Colon (tissue), 2 donors: Measurements from ENCODE around the gene HCN1.

Source experiments
- FAIRE-seq: peaks from 2 replicates; lab custom pipeline; 2012; peaks lifted over from hg19 to GRCh38; lab: Jason Lieb, UNC
- donor health status: control.
- donor health status: control.

Gene HCN1

DNA sequence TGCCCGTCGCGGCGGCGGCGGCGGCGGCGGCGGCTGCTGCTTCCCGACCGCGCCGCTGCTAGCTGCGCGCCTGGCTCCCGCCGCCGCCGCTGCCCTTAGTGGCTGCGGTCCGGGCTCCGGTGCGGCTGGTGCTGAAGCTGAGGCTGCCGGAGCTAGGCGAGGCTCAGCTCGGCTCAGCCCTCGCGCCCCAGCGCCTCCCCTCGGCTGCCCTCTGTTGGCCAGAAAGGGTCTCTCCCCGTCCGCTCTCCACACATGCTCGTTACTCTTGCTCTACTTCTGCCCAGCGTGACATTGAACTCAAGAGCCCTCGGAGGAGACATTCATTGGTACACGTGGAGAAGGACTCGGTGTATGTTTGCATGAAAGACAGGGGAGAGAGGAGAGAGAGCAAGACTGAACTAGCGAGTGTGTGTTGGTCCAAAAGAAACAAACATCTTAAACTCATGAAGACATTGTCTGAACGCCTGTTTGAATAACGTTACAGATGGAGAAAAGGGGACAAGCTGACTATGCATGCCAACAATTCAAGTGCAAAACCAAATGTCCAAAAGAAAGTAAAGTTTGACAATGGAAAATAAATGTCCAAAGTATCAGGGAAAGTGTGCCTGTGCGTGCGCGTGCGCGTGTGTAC lies at the start of gene HCN1:
HCN1 (minus strand) TSS at position 175 of the 631 bp plus-strand sequence.
- FAIRE-seq: no peak

DNA sequence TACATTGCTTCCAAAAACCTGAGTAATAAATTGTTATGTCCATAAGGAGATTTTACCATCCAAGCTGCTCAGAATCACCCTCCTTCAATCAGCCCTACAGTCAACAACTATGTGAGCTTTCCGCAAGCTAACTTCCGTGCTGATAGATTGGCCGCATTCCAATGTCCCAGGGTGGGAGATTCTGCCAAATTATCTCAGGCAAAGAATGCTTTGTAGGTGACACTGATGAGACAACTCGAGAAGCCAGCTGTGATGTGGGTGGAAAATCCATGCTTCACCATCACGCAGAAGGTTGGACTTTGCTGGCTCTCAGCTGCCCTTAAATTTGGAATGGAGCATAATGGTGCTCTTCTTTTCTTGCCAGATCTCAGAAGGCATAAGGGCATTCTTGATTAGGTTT lies 44.9 kb upstream of the HCN1 start:
- no peak for FAIRE-seq

DNA sequence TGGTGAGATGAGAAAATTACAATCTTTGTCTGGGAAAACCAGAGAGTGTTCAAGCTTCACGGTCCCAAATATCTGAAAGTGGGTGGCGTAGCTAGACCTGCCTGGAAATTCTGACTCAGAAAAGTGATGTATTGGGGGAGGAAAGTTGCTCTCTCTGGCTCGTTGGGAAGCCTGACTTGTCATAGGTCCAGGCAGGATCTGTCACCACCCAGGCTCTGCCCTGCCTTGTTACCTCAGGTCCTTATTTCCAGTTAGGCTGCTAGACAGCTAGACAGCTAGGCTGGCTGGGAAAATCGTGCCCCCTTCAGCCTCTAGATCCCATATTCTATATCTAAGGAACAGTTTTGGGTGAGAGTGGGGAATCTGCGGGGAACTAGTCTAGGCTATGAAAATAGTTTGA lies 41.0 kb upstream of the HCN1 start:
- no peak for FAIRE-seq

DNA sequence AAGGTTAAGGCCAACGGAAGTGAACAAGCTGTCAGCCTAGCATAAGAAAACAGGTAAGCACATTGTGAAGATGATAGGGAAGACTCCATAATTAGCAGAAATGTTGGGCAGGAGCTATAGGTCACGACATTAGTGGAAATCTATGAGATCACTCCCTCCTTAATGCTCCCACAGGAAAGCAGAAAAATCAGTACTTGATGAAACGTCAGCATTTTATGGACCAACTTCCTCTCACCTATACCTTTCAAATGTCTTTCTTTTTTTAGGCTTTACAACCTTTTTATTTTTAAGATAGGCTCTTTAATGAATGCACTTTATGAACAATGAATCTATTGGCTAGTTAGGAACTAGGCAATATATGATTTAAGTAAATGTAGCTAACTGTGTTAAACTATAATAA lies 29.4 kb upstream of the HCN1 start:
- FAIRE-seq: no peak

DNA sequence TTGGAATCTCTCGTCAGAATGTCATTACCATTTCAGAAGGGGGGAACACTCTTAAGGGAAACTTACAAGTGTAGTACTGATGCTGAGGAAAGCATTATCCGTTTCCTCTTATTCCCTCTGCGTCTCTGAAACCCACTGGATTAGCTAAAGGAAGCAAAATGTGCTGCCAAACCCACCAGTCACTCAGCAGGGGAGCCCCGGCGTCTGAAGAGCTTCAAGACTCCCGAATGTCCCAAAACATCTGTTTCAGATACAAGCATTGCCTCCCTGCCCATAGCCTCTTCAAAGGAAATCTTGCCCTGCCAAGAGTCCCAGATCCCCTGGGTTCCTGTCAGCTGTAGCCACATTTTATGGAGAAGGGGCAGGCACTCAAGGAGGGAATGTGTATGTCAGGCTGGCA lies 1.0 kb upstream of the HCN1 start:
- no peak for FAIRE-seq

DNA sequence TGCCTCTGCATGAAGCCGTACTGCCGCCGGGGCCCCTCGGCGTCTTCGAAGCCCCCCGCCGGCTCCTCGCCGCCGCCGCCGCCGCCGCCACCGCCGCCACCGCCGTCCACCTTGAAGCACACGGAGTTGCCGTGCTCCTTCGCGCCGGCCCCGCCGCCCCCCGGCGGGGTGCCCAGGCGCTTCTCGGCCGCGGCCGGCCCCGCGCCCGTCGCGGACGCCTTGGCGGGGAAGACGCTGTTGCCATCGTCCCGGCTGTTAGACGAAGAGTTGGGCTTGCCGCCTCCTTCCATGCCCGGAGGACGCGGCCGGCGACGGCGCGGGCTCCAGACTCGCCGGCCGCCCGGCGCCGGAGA lies 400 bp downstream of the HCN1 start:
- FAIRE-seq: no peak

GRCh38 chr5:45694971-45695803 lies 993 bp downstream of the HCN1 start:
- no peak for FAIRE-seq

- no peak for FAIRE-seq
Observed at GRCh38 chr5:45694255-45694814, 1.8 kb downstream of the HCN1 start.

GRCh38 chr5:45692481-45692880 lies 3.7 kb downstream of the HCN1 start:
- no peak for FAIRE-seq

DNA sequence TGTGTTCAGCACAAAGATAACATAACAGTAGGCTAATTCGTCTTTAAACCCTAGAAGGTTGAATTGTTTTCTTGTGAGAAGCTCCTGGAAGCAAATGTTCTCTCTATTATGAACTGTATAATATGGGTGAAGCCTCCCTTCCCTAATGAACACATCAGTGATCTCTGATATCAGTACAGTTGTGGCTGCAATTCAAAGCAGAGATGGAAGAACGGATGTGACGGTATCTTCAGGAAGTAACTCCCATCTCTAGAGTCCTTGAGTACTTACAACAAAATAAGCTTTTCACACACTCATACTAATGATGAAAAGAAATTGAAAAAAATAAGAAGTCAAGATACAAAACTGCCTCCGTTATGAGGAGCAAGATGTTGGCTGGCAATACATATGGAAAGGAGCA lies 4.5 kb downstream of the HCN1 start:
- FAIRE-seq: no peak

- no peak for FAIRE-seq
Observed at GRCh38 chr5:45687701-45688100, 8.5 kb downstream of the HCN1 start.

- FAIRE-seq: no peak
Observed at GRCh38 chr5:45686620-45687019, 9.6 kb downstream of the HCN1 start.

DNA sequence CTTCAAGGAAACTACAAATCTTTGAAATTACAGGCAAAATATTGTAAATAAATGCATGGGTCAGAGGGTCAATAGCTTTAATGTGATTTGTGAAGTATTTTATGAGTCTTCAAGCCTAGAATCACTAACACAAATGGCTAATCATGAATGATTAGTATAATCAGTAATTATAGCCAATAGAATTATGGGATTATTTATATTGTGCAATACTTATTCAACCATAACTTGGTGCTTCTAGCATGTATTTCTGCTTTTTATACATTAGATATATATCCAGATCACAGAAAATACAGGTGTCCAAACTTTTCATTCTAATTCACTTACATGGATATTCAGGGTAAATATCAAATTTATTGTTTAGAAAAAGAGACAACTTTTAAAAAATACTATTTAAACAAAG lies 12.1 kb downstream of the HCN1 start:
- no peak for FAIRE-seq

- no peak for FAIRE-seq
Observed at GRCh38 chr5:45680950-45681349, 15.2 kb downstream of the HCN1 start.

GRCh38 chr5:45677524-45677923 lies 18.7 kb downstream of the HCN1 start:
- no peak for FAIRE-seq

DNA sequence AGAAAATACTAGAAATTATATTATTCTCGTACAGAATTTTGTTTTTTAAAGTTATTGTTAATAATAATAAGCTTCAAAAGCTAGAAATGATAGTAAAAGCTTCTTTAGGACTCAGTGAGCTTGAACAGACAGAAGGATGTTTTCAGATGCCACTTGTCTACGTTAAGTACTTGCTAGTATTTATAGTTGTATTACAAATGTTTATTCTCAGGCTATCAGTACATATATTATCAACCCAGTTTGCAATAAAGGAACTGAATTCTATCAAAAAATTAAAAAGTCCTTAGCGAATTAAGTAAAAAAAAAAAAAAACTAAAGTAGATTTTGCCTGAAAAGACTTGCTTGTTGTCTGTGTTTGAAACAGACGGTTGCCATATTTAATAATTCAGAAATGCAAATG lies 23.9 kb downstream of the HCN1 start:
- FAIRE-seq: no peak

DNA sequence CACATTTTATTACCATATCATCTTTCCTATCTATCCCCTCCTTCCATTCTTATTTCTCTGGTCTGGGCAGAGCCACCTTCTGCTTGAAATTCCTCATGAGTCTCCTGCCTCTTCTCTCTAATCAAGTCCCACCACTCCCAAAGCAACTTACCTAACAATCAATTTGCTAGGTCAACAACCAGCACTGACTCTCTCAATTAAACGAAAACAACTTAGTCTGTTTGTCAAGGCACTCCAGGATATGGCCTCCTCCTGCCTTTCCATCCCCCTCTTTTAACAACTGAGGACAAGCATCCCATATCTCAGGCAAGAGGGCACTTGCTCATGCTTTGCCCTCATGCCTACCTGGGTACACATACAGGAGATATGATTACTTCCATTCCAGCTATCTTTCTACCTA lies 47.4 kb downstream of the HCN1 start:
- FAIRE-seq: no peak

DNA sequence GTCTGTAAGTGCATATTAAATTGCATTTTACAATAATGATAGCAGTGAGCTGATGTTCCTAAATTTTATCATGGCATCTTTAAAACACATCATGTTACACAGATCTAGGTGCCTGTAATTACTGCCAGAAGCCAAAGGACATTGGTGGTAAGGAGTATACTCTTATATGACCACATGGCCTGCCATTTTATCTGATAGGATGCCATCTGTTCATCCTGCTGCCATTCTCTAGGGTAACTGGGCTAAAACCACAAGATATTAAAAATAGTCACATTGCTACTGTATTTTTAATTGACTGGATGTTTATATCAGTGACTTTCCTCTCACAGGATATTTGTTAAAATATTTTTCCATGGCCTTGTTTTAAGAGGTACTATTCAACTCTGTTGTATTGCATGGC lies 53.1 kb downstream of the HCN1 start:
- no peak for FAIRE-seq

- no peak for FAIRE-seq
Observed at GRCh38 chr5:45642370-45642769, 53.8 kb downstream of the HCN1 start.

- peak; percentile 5 for FAIRE-seq
Observed at GRCh38 chr5:45639040-45639439, 57.1 kb downstream of the HCN1 start.

- no peak for FAIRE-seq
Observed at GRCh38 chr5:45627076-45627656, 69.0 kb downstream of the HCN1 start.

- no peak for FAIRE-seq
Observed at GRCh38 chr5:45623832-45624231, 72.3 kb downstream of the HCN1 start.

- FAIRE-seq: no peak
Observed at GRCh38 chr5:45622365-45622764, 73.8 kb downstream of the HCN1 start.
